ENCODE results near the gene PTPRT.

PTPRT gene

DNA sequence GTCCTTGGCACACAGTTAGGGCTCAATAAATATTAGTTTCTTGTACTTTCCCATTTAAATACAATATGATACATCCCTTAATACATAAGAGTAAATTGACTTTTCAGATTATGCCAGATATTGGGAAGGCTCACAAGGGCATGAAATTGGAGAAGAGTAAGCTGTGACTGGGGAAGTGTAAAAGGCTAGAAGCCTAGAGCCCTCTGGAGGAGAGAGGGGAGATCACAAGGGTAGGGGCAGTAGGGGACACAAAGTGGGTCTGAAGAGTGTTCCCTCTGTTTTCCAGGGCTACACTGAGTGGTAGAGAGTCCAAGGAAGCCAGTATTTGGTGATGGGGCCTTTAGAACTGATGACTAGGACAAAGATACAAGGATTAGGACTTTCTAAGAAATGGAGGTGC, 1008.6 kb downstream of the PTPRT start:
- Histone ChIP-seq H2BK5ac (ENCODE audit: low read depth, low read length, poor library complexity, severe bottlenecking) (no peak overlapping the region), H3K79me1 (replicated peaks; ENCODE audit: low read length, poor library complexity, severe bottlenecking) (no peaks in the 10 kb centered on the region), H2BK15ac (ENCODE audit: low read depth, poor library complexity, severe bottlenecking) (no peak overlapping the region), H3K36me3 (ENCODE audit: control insufficient read depth in 1 of 2, insufficient read depth in 2 of 2, low read depth in 1 of 2, low read length in 2 of 2) (no peaks in the 10 kb centered on the region), H3K27ac (ENCODE audit: low read length, poor library complexity, severe bottlenecking) (no peak overlapping the region), H3K23ac (ENCODE audit: low read length in 2 of 2) (no peak overlapping the region), H3K4me3 (ENCODE audit: insufficient read depth in 1 of 2, low read depth in 1 of 2, low read length in 2 of 2) (no peak overlapping the region), H3K27me3 (ENCODE audit: control insufficient read depth in 1 of 2, insufficient read depth in 1 of 2, low read length in 2 of 2) (no peaks in the 10 kb centered on the region), H4K8ac (ENCODE audit: low read length) (no peak overlapping the region), H3K9me3 (ENCODE audit: control insufficient read depth, low read length) (no peaks in the 10 kb centered on the region), H2BK120ac (ENCODE audit: low read depth, low read length) (no peak overlapping the region), H3K18ac (ENCODE audit: low read depth in 1 of 2, low read length in 2 of 2) (no peak overlapping the region), H3K14ac (ENCODE audit: low read length in 2 of 2) (no peak overlapping the region), H2BK12ac (ENCODE audit: low read length in 2 of 2) (no peak overlapping the region), H2AFZ (ENCODE audit: low read depth, low read length) (no peak overlapping the region), H2AK5ac (ENCODE audit: low read length, severe bottlenecking) (no peak overlapping the region), H3K4ac (ENCODE audit: low read depth in 1 of 2, low read length in 2 of 2) (no peak overlapping the region), H4K91ac (ENCODE audit: low read length) (no peak overlapping the region), H3K4me2 (ENCODE audit: low read length, poor library complexity, severe bottlenecking) (no peak overlapping the region), H3K9ac (ENCODE audit: low read length) (no peak overlapping the region), H3K4me1 (ENCODE audit: control insufficient read depth, insufficient read depth, low read depth, low read length) (no peaks in the 10 kb centered on the region)
- no peak for DNase-seq

- Histone ChIP-seq H4K91ac (ENCODE audit: low read length) (no peak overlapping the region), H4K8ac (ENCODE audit: low read length) (no peak overlapping the region), H3K14ac (ENCODE audit: low read length in 2 of 2) (no peak overlapping the region), H3K27me3 (ENCODE audit: control insufficient read depth in 1 of 2, insufficient read depth in 1 of 2, low read length in 2 of 2) (no peaks in the 10 kb centered on the region), H3K4me1 (ENCODE audit: control insufficient read depth, insufficient read depth, low read depth, low read length) (no peaks in the 10 kb centered on the region), H2BK120ac (ENCODE audit: low read depth, low read length) (no peak overlapping the region), H2BK15ac (ENCODE audit: low read depth, poor library complexity, severe bottlenecking) (no peak overlapping the region), H3K27ac (ENCODE audit: low read length, poor library complexity, severe bottlenecking) (no peak overlapping the region), H3K9ac (ENCODE audit: low read length) (no peak overlapping the region), H3K9me3 (ENCODE audit: control insufficient read depth, low read length) (no peaks in the 10 kb centered on the region), H2AK5ac (ENCODE audit: low read length, severe bottlenecking) (no peak overlapping the region), H3K4me3 (ENCODE audit: insufficient read depth in 1 of 2, low read depth in 1 of 2, low read length in 2 of 2) (no peak overlapping the region), H2AFZ (ENCODE audit: low read depth, low read length) (no peak overlapping the region), H2BK5ac (ENCODE audit: low read depth, low read length, poor library complexity, severe bottlenecking) (no peak overlapping the region), H3K4ac (ENCODE audit: low read depth in 1 of 2, low read length in 2 of 2) (no peak overlapping the region), H3K4me2 (ENCODE audit: low read length, poor library complexity, severe bottlenecking) (no peak overlapping the region), H2BK12ac (ENCODE audit: low read length in 2 of 2) (no peak overlapping the region), H3K79me1 (replicated peaks; ENCODE audit: low read length, poor library complexity, severe bottlenecking) (no peaks in the 10 kb centered on the region), H3K36me3 (ENCODE audit: control insufficient read depth in 1 of 2, insufficient read depth in 2 of 2, low read depth in 1 of 2, low read length in 2 of 2) (no peaks in the 10 kb centered on the region), H3K18ac (ENCODE audit: low read depth in 1 of 2, low read length in 2 of 2) (no peak overlapping the region), H3K23ac (ENCODE audit: low read length in 2 of 2) (no peak overlapping the region)
- WGBS, result 16% methylated on average over 4 of the region's 4 CpGs
- no peak for DNase-seq
These were observed 1009.9 kb downstream of the PTPRT start for GRCh38 chr20:42179768-42180167.

GRCh38 chr20:42173440-42173839, 1016.3 kb downstream of the PTPRT start:
- H2BK120ac ChIP-seq (ENCODE audit: low read depth, low read length), result no peak overlapping the region
- WGBS, result 23% methylated on average over 1 of the region's 2 CpGs

DNA sequence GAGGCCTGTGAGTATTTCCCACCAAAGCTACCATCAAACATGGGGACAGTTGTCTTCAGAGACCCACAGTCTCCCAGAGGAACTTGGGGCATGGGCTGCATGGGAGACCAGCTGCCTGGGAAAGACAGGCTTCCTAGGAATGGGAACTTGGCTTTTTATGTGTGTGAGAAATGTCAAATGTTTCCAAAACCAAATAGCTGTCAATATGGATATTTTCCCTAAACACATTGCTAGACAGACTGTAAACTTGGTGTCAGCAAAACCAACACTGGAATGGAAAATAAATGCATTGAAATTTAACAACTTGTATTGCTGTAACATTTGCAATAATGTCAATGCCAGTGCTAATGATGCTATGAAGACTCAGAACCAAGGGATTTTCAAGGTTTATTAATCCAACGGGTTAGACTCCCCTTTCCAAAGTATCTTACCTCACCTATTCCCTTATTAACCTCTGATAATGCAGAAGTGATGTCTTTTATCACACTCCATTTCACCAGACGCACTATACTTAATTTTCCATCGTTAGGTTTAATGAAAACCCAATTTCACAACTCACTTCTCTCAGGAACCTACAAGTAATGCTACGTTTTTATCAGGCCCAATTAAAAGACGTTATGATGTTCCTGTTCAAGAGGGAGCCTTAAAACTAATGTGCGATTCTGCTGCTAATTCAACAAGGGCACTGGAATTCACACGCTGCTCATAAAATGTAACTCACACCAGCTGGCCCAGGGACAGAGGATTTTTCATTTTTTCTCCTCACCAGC, 1025.4 kb downstream of the PTPRT start:
- Histone ChIP-seq H3K23ac (ENCODE audit: low read length in 2 of 2) (no peak overlapping the region), H4K91ac (ENCODE audit: low read length) (no peak overlapping the region), H3K79me1 (replicated peaks; ENCODE audit: low read length, poor library complexity, severe bottlenecking) (no peaks in the 10 kb centered on the region), H3K4me3 (ENCODE audit: insufficient read depth in 1 of 2, low read depth in 1 of 2, low read length in 2 of 2) (no peak overlapping the region), H3K14ac (ENCODE audit: low read length in 2 of 2) (no peak overlapping the region), H2AK5ac (ENCODE audit: low read length, severe bottlenecking) (no peak overlapping the region), H3K9me3 (ENCODE audit: control insufficient read depth, low read length) (no peaks in the 10 kb centered on the region), H2BK5ac (ENCODE audit: low read depth, low read length, poor library complexity, severe bottlenecking) (no peak overlapping the region), H2BK120ac (ENCODE audit: low read depth, low read length) (no peak overlapping the region), H3K27me3 (ENCODE audit: control insufficient read depth in 1 of 2, insufficient read depth in 1 of 2, low read length in 2 of 2) (no peaks in the 10 kb centered on the region), H3K4me2 (ENCODE audit: low read length, poor library complexity, severe bottlenecking) (no peak overlapping the region), H4K8ac (ENCODE audit: low read length) (no peak overlapping the region), H3K9ac (ENCODE audit: low read length) (no peak overlapping the region), H3K4me1 (ENCODE audit: control insufficient read depth, insufficient read depth, low read depth, low read length) (no peaks in the 10 kb centered on the region), H3K4ac (ENCODE audit: low read depth in 1 of 2, low read length in 2 of 2) (no peak overlapping the region), H3K27ac (ENCODE audit: low read length, poor library complexity, severe bottlenecking) (no peak overlapping the region), H2BK12ac (ENCODE audit: low read length in 2 of 2) (no peak overlapping the region), H2BK15ac (ENCODE audit: low read depth, poor library complexity, severe bottlenecking) (no peak overlapping the region), H2AFZ (ENCODE audit: low read depth, low read length) (no peak overlapping the region), H3K36me3 (ENCODE audit: control insufficient read depth in 1 of 2, insufficient read depth in 2 of 2, low read depth in 1 of 2, low read length in 2 of 2) (no peaks in the 10 kb centered on the region), H3K18ac (ENCODE audit: low read depth in 1 of 2, low read length in 2 of 2) (no peak overlapping the region)
- WGBS, result 58% methylated on average over 7 of the region's 7 CpGs
- no peak for DNase-seq

More at GRCh38 chr20:42173440-42173839, 1016.3 kb downstream of the PTPRT start:
- H2AFZ ChIP-seq (ENCODE audit: low read depth, low read length), result no peak overlapping the region
- H4K8ac ChIP-seq (ENCODE audit: low read length), result no peak overlapping the region
- H3K36me3 ChIP-seq (ENCODE audit: control insufficient read depth in 1 of 2, insufficient read depth in 2 of 2, low read depth in 1 of 2, low read length in 2 of 2), result no peaks in the 10 kb centered on the region
- H4K91ac ChIP-seq (ENCODE audit: low read length), result no peak overlapping the region
- no peak overlapping the region for H3K27ac ChIP-seq (ENCODE audit: low read length, poor library complexity, severe bottlenecking)
- H2AK5ac ChIP-seq (ENCODE audit: low read length, severe bottlenecking), result no peak overlapping the region
- H3K4me1 ChIP-seq (ENCODE audit: control insufficient read depth, insufficient read depth, low read depth, low read length), result no peaks in the 10 kb centered on the region
- no peak for DNase-seq
- no peak overlapping the region for H3K9ac ChIP-seq (ENCODE audit: low read length)
- no peak overlapping the region for H3K4me3 ChIP-seq (ENCODE audit: insufficient read depth in 1 of 2, low read depth in 1 of 2, low read length in 2 of 2)
- no peaks in the 10 kb centered on the region for H3K9me3 ChIP-seq (ENCODE audit: control insufficient read depth, low read length)
- H2BK12ac ChIP-seq (ENCODE audit: low read length in 2 of 2), result no peak overlapping the region
- H2BK15ac ChIP-seq (ENCODE audit: low read depth, poor library complexity, severe bottlenecking), result no peak overlapping the region
- no peak overlapping the region for H3K14ac ChIP-seq (ENCODE audit: low read length in 2 of 2)
- no peaks in the 10 kb centered on the region for H3K79me1 ChIP-seq (replicated peaks; ENCODE audit: low read length, poor library complexity, severe bottlenecking)
- H2BK5ac ChIP-seq (ENCODE audit: low read depth, low read length, poor library complexity, severe bottlenecking), result no peak overlapping the region
- no peak overlapping the region for H3K4ac ChIP-seq (ENCODE audit: low read depth in 1 of 2, low read length in 2 of 2)
- no peak overlapping the region for H3K18ac ChIP-seq (ENCODE audit: low read depth in 1 of 2, low read length in 2 of 2)
- H3K4me2 ChIP-seq (ENCODE audit: low read length, poor library complexity, severe bottlenecking), result no peak overlapping the region
- no peaks in the 10 kb centered on the region for H3K27me3 ChIP-seq (ENCODE audit: control insufficient read depth in 1 of 2, insufficient read depth in 1 of 2, low read length in 2 of 2)
- H3K23ac ChIP-seq (ENCODE audit: low read length in 2 of 2), result no peak overlapping the region
